GM12878 (cell line): ENCODE data around the gene PPP2R3B.

Experiments used
- EP300 ChIP-seq, 2 experiments: fragments of 150-350 bp in 1 of 2; IDR thresholded peaks; 2 replicates each; pipeline ENCODE4 v1.6.1; 2011 to 2012; ENCODE audit warnings: low read depth in 2 of 2, low read length in 2 of 2, borderline replicate concordance in 1 of 2, improper control_type of control experiment in 1 of 2, inconsistent platforms in 1 of 2; ENCODE audit not compliant: control insufficient read depth in 1 of 2
- NFIC ChIP-seq: IDR thresholded peaks from 2 replicates; pipeline ENCODE4 v1.6.1; 2012; ENCODE audit warnings: low read depth, mild to moderate bottlenecking, inconsistent platforms, low read length, moderate library complexity
- NR2C2 ChIP-seq: IDR thresholded peaks from 2 replicates; pipeline ENCODE4 v1.6.1; 2011; ENCODE audit warnings: borderline replicate concordance, low read depth; ENCODE audit not compliant: control insufficient read depth, insufficient read length
- POLR2A ChIP-seq: IDR thresholded peaks from 2 replicates; pipeline ENCODE4 v1.6.1; 2011; ENCODE audit warnings: low read depth, mild to moderate bottlenecking, low read length
- POLR2AphosphoS5 ChIP-seq: IDR thresholded peaks from 2 replicates; pipeline ENCODE4 v1.6.1; 2011; ENCODE audit warnings: mild to moderate bottlenecking, low read length, inconsistent platforms
- POU2F2 ChIP-seq: IDR thresholded peaks from 3 replicates; pipeline ENCODE4 v1.6.1; 2011; ENCODE audit warnings: low read depth, mild to moderate bottlenecking, low read length, borderline replicate concordance
- RAD21 ChIP-seq: IDR thresholded peaks from 2 replicates; pipeline ENCODE4 v1.6.1; 2011; ENCODE audit warnings: mild to moderate bottlenecking, low read depth, low read length, moderate library complexity; ENCODE audit not compliant: insufficient read depth

DNA sequence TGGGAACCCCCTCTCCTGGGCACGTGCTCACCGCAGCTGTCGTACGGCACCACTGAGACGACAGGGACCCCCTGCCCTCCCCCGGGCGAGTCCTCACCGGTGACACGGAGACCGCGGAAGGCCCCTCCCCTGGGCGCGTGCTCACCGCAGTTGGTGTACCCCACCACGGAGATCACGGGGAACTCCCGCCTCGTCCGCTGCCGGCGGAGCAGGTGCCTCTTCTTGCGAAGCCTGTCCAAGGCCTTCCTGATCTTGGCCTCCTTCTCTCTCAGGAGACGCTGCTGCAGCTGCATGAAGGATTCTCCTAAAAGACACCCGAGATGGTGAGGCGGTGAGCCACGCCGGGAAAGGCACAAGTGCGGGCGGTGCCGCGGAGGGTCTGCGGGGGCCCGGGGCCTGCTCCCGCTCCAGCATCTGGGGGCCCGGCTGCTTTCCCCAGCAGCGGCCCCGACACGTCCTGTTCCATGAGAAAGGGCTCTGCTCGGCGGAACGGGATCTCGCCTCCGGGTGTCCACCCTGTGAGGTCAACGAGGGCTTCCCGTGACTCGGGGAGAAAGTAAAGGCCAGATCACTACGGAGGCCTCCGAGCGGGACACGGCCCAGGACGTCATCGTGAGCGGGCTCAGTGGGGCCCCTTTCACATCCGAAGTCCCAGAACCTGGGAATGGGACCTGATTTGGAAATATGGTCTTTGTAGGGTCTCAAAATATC is 73.9 kb downstream of the PPP2R3B start:
- no peak for TF ChIP-seq RAD21
- TF ChIP-seq POU2F2: no peak
- no peak for TF ChIP-seq POLR2A
- no peak for TF ChIP-seq EP300 (IDR thresholded peaks at IDR 0.05; ENCODE audit: borderline replicate concordance in 1 of 2, control insufficient read depth in 1 of 2, low read depth in 2 of 2, low read length in 2 of 2)
- TF ChIP-seq NR2C2: no peak
- TF ChIP-seq NFIC: no peak
- no peak for TF ChIP-seq POLR2AphosphoS5
